LNCAP (cell line): Measurements from ENCODE around the gene ARID5B.

Source experiments
- TF ChIP-seq, protein P1 (sequence below): fragments of 450-650 bp; IDR thresholded peaks from 2 replicates; pipeline ENCODE4 v1.5.1; 2017; ENCODE audit warnings: mild to moderate bottlenecking

The ARID5B gene

DNA sequence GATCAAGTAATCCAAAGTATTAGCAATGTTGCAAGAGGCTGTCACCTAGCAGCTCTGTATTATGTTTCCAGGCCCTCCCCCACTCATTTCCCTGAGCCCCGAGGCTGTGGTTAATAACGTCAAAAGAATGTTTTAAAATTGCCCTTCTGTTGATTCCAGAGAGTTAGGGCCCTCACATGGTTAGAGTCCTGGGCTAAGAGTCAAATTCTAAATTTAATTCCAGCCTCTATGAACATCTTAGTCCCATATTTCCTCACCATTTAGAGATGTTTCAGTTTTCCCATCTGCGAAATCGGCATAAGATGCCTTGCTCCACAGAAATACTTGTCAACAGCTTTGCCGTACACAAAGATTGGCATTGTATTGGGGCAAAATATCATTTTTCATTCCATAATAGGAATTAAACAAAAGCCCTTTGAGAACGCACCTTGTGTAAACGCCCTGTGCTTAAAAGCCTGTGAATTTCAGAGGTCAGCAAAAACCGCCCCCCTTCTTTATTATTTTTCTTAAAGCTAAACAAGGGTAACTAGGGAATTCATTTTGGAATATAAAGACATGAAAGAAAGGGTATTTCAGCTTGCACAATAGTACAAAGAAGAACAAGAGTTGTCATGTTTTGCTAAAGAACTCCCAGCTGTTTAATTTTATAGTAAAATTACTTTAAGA, 135.8 kb downstream of the ARID5B start:
- TF ChIP-seq, protein P1, sequence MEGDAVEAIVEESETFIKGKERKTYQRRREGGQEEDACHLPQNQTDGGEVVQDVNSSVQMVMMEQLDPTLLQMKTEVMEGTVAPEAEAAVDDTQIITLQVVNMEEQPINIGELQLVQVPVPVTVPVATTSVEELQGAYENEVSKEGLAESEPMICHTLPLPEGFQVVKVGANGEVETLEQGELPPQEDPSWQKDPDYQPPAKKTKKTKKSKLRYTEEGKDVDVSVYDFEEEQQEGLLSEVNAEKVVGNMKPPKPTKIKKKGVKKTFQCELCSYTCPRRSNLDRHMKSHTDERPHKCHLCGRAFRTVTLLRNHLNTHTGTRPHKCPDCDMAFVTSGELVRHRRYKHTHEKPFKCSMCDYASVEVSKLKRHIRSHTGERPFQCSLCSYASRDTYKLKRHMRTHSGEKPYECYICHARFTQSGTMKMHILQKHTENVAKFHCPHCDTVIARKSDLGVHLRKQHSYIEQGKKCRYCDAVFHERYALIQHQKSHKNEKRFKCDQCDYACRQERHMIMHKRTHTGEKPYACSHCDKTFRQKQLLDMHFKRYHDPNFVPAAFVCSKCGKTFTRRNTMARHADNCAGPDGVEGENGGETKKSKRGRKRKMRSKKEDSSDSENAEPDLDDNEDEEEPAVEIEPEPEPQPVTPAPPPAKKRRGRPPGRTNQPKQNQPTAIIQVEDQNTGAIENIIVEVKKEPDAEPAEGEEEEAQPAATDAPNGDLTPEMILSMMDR: no peak

DNA sequence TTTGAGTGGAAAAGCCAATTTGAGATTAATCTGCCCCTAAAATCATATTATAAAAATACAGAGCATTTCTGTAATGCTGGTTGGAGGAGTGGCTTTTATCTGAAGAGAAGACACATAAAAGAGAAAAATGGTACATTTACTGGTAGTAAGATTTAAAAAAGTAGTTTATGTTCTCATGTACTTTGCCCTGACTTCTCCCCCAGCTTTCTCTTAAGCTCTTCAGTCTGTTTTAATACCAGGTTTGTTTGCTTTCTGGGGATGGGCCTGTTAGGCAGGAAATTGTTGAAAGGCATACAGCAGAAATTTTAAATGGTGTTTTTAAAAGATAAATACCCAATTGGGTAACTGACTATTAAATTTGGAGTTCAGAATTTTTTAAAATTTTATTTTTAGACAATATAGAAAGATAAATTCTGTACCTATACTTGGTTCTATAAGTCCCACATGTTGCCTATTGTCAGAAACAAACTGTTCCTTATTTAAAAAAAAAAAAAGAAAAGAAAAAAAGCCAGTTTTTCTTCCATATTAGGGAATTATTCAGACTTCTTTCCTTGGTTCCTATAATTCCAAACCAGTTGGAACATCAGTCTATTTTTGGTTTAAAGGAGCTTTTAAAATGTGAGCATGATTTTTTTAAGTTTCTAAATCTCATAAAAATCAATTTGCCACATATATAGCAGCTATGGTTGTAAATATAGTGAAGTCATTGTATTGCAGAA, 136.6 kb downstream of the ARID5B start:
- TF ChIP-seq, protein P1: no peak

DNA sequence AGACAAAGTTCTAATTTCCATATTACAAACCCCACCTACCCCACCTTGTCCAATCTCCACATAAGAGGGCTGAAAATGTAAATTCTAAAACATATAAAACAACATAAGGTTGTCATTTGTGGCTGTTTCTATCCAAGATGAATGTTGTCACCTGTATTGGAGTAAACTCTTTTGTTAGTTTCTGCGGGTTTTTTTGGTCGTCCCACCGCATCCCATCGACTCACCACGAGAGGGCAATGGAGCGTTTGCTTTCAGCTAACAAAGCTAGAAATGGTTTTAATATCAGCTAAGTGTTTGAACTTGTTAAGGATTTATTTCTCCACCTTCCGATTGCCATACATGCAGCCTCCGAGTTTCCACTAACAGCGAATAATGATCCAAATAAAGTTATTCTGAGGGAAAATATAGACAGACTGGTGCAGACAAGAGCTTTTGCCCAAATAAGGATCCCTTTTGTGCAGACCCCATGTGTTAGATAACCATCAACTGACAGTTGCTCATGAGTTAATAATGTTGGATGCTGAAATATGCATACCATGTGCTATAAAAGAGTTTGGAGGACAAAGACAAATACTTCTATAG, 137.2 kb downstream of the ARID5B start:
- TF ChIP-seq, protein P1: peak; percentile 87

DNA sequence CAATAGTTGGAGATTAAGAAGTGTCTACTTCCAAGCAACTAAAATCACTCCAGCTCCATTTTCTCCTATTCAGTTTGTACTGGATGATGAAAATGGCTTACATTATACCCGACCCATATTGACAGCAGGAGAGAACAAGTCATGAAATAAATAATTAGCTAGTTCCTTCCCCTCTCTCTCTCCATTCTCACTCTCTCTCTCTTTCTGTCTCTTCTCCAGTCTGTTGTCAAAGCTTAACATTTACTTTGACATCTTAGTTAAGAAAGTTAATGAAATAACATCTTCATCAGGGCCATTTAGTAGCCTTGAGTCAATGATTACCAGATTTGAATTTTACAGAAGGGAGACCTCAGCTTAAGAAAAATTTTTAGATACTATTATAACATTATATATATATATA, 138.5 kb downstream of the ARID5B start:
- TF ChIP-seq, protein P1: no peak

DNA sequence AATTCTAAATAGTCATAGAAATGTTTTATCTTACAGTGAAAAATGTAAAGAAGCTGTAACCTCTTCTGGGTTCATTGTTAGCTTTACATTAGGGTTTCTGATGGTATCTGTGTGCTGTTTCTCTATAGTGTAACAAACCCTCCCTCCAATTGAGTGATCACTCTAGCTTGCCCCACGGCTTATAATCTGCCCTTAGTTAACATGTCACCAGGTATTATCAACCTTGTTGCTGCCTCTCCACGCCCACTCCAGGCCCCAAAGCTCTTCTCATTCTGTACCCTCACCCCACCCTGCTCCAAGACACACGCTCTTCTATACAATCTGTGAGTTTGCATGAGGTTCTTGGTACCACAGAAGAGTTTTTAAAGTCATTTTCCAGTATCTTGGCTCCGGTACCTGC, 139.4 kb downstream of the ARID5B start:
- TF ChIP-seq, protein P1: no peak

DNA sequence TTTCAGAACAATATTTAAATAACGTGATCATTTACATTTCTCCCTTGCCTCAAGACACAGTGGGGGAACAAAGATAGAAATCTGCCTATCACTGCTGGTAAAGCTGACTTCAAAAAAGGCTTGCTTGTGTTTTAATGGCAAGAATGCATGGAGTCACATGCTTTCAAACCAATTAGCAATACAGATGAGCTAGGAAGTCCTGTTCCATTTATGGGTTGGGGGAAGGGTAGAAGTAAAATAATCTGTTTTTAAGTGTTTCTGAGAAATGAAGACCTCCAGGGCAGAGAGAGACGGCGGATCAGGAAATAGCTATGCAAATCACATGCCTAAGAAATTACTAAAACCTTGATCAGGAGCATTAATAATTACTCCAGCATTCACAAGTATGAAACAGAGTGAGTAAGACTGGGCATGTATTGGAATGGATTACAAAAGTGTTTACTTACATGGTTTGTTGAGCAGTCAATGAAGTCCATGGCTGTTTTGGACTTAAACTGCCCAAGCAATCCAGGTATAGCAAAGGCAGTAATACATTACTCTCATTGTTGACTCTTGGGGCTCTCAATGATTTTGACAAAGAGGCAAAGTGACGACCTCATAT, 142.0 kb downstream of the ARID5B start:
- TF ChIP-seq, protein P1: no peak

DNA sequence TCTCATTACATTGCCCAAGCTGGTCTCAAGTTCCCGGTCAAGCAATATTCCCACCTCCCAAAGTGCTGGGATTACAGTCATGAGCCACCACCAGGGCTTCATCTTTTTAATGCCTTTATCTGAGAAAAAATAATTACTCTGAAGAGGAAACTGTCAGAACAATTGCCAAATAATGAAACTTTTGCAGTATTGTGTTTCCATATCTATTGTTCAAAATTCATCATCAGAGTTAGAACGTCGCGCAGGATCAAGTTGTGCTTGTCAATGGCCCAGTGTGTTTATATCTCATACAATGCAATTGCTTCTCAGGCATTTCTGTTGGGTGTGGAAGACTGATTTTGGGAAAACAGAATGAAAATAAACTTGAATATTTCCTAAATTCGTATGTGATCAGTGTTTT, 143.1 kb downstream of the ARID5B start:
- TF ChIP-seq, protein P1: no peak
